ENCODE measurements around the gene RAD9A.

DNA sequence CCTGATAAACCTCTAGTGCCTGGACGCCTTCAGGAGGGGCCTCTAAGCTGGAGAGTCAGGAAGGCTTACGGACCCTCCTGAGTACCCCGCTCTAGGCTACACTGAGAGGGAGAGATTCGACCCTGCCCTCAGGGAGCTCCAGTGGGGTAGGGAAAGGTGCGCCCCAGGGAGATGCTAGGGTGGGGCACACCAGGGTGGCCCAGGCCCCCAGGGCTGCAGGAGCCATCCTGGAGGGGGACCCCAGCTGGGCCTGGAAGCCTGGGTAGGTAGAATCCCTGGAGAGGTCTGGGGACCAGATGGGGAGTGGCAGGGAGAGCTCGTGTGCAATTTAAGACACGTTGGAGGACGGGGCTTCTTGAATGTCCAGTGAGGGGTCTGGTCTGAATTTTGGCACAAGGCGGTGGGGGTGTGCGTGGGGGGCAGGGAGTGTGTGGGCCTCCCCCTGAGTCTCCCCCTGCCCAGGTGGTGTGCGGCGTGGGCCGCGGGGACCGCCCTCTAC, 28.4 kb downstream of the RAD9A start:
- TF ChIP-seq, protein P1, sequence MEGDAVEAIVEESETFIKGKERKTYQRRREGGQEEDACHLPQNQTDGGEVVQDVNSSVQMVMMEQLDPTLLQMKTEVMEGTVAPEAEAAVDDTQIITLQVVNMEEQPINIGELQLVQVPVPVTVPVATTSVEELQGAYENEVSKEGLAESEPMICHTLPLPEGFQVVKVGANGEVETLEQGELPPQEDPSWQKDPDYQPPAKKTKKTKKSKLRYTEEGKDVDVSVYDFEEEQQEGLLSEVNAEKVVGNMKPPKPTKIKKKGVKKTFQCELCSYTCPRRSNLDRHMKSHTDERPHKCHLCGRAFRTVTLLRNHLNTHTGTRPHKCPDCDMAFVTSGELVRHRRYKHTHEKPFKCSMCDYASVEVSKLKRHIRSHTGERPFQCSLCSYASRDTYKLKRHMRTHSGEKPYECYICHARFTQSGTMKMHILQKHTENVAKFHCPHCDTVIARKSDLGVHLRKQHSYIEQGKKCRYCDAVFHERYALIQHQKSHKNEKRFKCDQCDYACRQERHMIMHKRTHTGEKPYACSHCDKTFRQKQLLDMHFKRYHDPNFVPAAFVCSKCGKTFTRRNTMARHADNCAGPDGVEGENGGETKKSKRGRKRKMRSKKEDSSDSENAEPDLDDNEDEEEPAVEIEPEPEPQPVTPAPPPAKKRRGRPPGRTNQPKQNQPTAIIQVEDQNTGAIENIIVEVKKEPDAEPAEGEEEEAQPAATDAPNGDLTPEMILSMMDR (IDR thresholded peaks at IDR 0.05), result no peak
- no peak for TF ChIP-seq POLR2A (IDR thresholded peaks at IDR 0.05)

Measured in heart left ventricle (tissue), 13 donors.